Smooth muscle cell (in vitro differentiated cells): ENCODE measurements around the gene GRAP. TPM values are rescaled to one million over a fixed set of nuclear protein-coding genes. Genes with fewer than 3 reads are reported as not detected.

Experiments used
- DNase-seq: peaks from one replicate; lab custom pipeline; 2025; ENCODE audit not compliant: unreplicated experiment; lab: John Stamatoyannopoulos, UW
- H2AFZ ChIP-seq: fragments of 200-600 bp; sonication (generic); 2 replicates; pipeline ENCODE4 v1.6.0; 2016; ENCODE audit warnings: antibody characterized with exemption, low read depth, mild to moderate bottlenecking
- H3F3A ChIP-seq: fragments of 200-600 bp; sonication (generic); 2 replicates; pipeline ENCODE4 v1.6.0; 2017; ENCODE audit warnings: antibody characterized with exemption, low read depth
- H3K27ac ChIP-seq: fragments of 200-600 bp; sonication (generic); 2 replicates; pipeline ENCODE4 v1.5.1; 2016; ENCODE audit warnings: low read depth, mild to moderate bottlenecking
- H3K27me3 ChIP-seq: fragments of 200-600 bp; sonication (generic); 2 replicates; pipeline ENCODE4 v1.6.1; 2016; ENCODE audit warnings: low read depth, mild to moderate bottlenecking
- H3K36me3 ChIP-seq: fragments of 200-600 bp; sonication (generic); 2 replicates; pipeline ENCODE4 v1.5.1; 2016; ENCODE audit warnings: low read depth
- H3K4me1 ChIP-seq: fragments of 200-600 bp; sonication (generic); 2 replicates; pipeline ENCODE4 v1.5.1; 2016; ENCODE audit warnings: low read depth
- H3K4me2 ChIP-seq: fragments of 200-600 bp; sonication (generic); 2 replicates; pipeline ENCODE4 v1.6.0; 2016; ENCODE audit warnings: mild to moderate bottlenecking
- H3K4me3 ChIP-seq: fragments of 200-600 bp; sonication (generic); 2 replicates; pipeline ENCODE4 v1.5.1; 2016; ENCODE audit warnings: mild to moderate bottlenecking
- H3K79me2 ChIP-seq: fragments of 200-600 bp; sonication (generic); 2 replicates; pipeline ENCODE4 v1.6.0; 2016; ENCODE audit warnings: low read depth, mild to moderate bottlenecking
- H3K9ac ChIP-seq: fragments of 200-600 bp; sonication (generic); 2 replicates; pipeline ENCODE4 v1.6.0; 2016; ENCODE audit warnings: low read depth
- H3K9me3 ChIP-seq: fragments of 200-600 bp; sonication (generic); replicated peaks from 2 replicates; pipeline ENCODE4 v1.5.1; 2016; ENCODE audit warnings: low read depth
- H4K20me1 ChIP-seq: fragments of 200-600 bp; sonication (generic); 2 replicates; pipeline ENCODE4 v1.6.0; 2016; ENCODE audit warnings: low read depth
- CTCF ChIP-seq: fragments of 200-600 bp; sonication (generic); IDR thresholded peaks from 2 replicates; pipeline ENCODE4 v1.5.1; 2017; ENCODE audit warnings: borderline replicate concordance, mild to moderate bottlenecking, antibody characterized with exemption; ENCODE audit not compliant: insufficient read depth, poor library complexity, severe bottlenecking
- WGBS: methylation state at CpG from one replicate; pipeline ENCODE4 v1.1.7; 2016; ENCODE audit warnings: low lambda C conversion rate; 5-methylcytosine and 5-hydroxymethylcytosine counted together
- polyA plus RNA-seq: library from polyadenylated mRNA; unstranded; fragments of >200 nt; fragmentation: Nextera tagmentation; extraction: Ambion mirVana; gene quantifications from 2 replicates; pipeline ENCODE4 v1.2.1, GENCODE V29; 2016
- total RNA-seq: library from RNA; depleted of rRNA; stranded (reverse); fragments of >200 nt; gene quantifications from 2 replicates; pipeline ENCODE4 v1.2.3, GENCODE V29; 2014

GRAP gene
- total and polyA plus RNA-seq, 2 experiments from 2014 or later, result 0.30 TPM; not detected in 1

DNA sequence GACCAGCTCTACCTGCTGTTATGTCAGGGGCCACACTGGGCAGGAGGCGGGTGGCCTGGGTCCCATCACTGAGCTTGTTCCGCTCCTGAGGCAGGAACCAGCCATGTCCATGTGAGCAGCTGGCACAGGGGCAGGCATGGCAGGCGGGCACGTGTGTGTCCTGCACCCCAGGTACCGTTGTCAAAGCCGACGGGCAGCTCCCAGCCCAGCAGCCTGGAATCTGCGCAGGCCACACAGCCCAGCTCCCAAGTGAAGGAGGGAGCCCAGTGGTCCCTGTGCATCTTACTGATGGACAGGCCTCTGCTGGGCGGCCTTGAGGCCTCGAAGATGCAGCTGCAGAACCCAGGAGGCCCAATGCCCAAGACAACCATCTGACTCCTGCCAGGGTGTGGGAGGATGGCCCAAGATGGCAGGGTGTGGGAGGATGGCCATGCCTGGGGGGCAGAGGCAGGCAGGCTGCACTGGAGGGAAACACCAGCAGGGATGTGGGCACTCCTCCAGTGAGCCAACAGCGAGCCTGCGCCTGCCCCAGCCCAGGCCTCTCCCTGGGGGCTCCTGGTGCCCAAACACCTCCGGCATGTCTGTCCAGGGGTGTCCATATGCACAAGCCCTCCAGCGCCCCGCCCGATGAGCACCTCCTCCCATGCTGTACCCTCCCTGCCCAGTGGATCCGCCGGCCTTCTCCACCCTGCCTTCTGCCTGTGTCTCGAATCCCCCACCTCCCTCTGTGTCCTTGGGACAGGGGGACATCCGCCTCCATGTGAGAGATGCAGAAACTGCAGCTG lies 55.0 kb downstream of the GRAP start:
- H3K79me2 ChIP-seq, result peaks cover 17% of the 10 kb centered on the region

DNA sequence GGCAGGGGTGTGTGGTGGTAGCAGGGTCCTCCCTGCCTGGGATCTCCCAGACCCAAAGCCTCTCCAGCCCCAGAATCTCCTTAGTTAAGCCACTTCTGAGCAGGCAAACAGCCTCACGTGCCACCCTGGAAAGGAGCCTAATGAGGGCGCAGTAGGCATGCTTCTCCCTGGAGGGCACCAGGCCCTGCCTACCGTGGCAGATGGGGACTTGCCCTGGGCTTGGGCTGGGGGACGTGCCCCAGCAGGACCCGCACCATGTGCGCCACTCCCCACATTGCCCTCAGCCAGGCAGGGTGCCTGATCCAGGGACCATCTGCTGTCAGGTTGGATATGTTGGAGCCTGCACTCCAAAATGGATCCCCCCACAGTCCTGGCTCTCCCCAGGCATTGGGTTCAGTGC lies 56.4 kb downstream of the GRAP start:
- TF ChIP-seq CTCF, result no peak
- Histone ChIP-seq H3K4me1 (no peaks in the 10 kb centered on the region), H3K79me2 (peaks cover 8% of the 10 kb centered on the region), H3K9ac (no peak overlapping the region), H3F3A (no peaks in the 10 kb centered on the region), H3K9me3 (peaks cover 1% of the 10 kb centered on the region), H2AFZ (no peak overlapping the region), H3K4me2 (no peak overlapping the region), H3K36me3 (peaks cover 4% of the 10 kb centered on the region), H3K27me3 (no peaks in the 10 kb centered on the region), H3K27ac (no peak overlapping the region), H4K20me1 (peaks cover 87% of the 10 kb centered on the region), H3K4me3 (no peak overlapping the region)
- 95% methylated on average over 6 of the region's 6 CpGs for WGBS
- DNase-seq, result no peak

More for the DNA sequence above, 55.0 kb downstream of the GRAP start:
- TF ChIP-seq CTCF, result no peak
- H3K4me1 ChIP-seq, result no peaks in the 10 kb centered on the region
- 96% methylated on average over 20 of the region's 20 CpGs for WGBS
- no peak overlapping the region for H3K27ac ChIP-seq
- no peak overlapping the region for H3K4me3 ChIP-seq
- H3K9ac ChIP-seq, result no peak overlapping the region
- H3F3A ChIP-seq, result no peaks in the 10 kb centered on the region
- H3K36me3 ChIP-seq, result peaks cover 7% of the 10 kb centered on the region
- no peak overlapping the region for H2AFZ ChIP-seq
- no peak for DNase-seq
- H3K27me3 ChIP-seq, result no peaks in the 10 kb centered on the region
- no peak overlapping the region for H3K4me2 ChIP-seq
- peaks cover 94% of the 10 kb centered on the region for H4K20me1 ChIP-seq
- H3K9me3 ChIP-seq, result peaks cover 8% of the 10 kb centered on the region

DNA sequence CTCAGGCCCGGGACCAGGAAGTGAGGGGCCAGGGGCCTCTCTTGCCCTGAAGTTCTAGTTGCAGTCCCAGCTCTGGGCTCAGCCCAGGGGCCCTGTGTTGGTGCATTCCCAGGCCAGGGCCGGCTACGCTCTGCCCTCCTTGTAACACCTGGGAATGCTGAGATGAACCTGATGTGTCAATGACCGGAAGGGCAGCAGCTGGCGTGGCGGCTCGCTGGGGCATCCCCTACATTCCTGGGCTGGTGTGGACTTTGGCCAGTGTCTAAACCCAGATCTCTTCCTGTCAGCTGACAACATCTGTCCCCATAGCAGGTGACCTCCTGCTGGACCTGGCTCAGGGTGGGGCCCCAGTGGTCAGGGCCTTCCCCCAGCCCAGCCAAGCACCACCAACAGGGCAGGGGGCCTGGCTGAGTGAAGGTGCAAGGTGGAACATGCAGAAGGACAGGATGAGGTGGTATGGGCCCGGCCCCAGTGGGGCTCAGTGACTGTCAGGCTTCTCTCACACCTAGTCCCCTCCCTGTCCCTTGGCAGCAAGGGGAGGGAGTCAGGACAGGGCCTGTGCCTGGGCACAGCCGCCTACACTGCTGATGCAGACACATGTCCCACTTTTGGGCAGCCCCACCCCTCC lies 58.1 kb downstream of the GRAP start:
- Histone ChIP-seq H3K4me2 (no peak overlapping the region), H3K27ac (no peak overlapping the region), H3K36me3 (no peaks in the 10 kb centered on the region), H3K27me3 (no peaks in the 10 kb centered on the region), H3K4me3 (no peak overlapping the region), H3K79me2 (no peaks in the 10 kb centered on the region), H3K9me3 (no peaks in the 10 kb centered on the region), H3F3A (no peaks in the 10 kb centered on the region), H3K9ac (no peak overlapping the region), H3K4me1 (no peaks in the 10 kb centered on the region), H4K20me1 (peaks cover 70% of the 10 kb centered on the region), H2AFZ (no peak overlapping the region)
- 96% methylated on average over 9 of the region's 9 CpGs for WGBS
- TF ChIP-seq CTCF, result no peak
- DNase-seq, result no peak
